IMR-90 (cell line): ENCODE measurements around the gene KLHL12. TPM values are rescaled to one million over a fixed set of nuclear protein-coding genes. Genes with fewer than 3 reads are reported as not detected.
A peak's percentile ranks its signal among the peaks of the same experiment; 100 is the strongest.

Source experiments
- ATAC-seq: fragments of 200-7000 bp; cut with Tn5 transposase; 2 replicates; pipeline ENCODE4 v1.9.1; 2020; ENCODE audit warnings: low read depth, mild to moderate bottlenecking, moderate library complexity
- BruUV-seq: library from RNA; stranded (reverse); fragments of 400-500 nt; replicated peaks from 2 replicates; lab custom pipeline; 2021; lab: Mats Ljungman, UMichigan
- CTCF ChIA-PET: fragments of 300-600 bp; formaldehyde crosslinking; extraction: SDS; loops from one replicate; lab custom pipeline; 2021; ENCODE audit warnings: antibody characterized with exemption; lab: Yijun Ruan, JAX
- POLR2A ChIA-PET: fragments of 300-600 bp; sonication (Branson Sonifier 250); formaldehyde crosslinking; loops from one replicate; lab custom pipeline; 2022; ENCODE audit warnings: antibody characterized with exemption; ENCODE audit not compliant: unreplicated experiment; lab: Charles Lee
- DNase-seq: peaks from one replicate; pipeline ENCODE4 v3.0.0; 2013
- H2AFZ ChIP-seq: replicated peaks from 2 replicates; pipeline ENCODE3; 2013; ENCODE audit warnings: low read length, mild to moderate bottlenecking; ENCODE audit not compliant: poor library complexity
- H2AK5ac ChIP-seq: 2 replicates; pipeline ENCODE4 v1.6.1; 2013; ENCODE audit warnings: low read depth, low read length, inconsistent platforms
- H2AK9ac ChIP-seq: replicated peaks from 2 replicates; pipeline ENCODE3; 2013; ENCODE audit warnings: mild to moderate bottlenecking, low read depth, low read length, moderate library complexity; ENCODE audit not compliant: poor library complexity
- H2BK120ac ChIP-seq: 2 replicates; pipeline ENCODE4 v1.6.1; 2013; ENCODE audit warnings: low read depth, low read length, inconsistent platforms
- H2BK15ac ChIP-seq: 3 replicates; pipeline ENCODE4 v1.6.1; 2013; ENCODE audit warnings: low read depth, low read length, inconsistent platforms
- H2BK20ac ChIP-seq: 2 replicates; pipeline ENCODE4 v1.6.1; 2013; ENCODE audit warnings: low read depth, mild to moderate bottlenecking, inconsistent platforms, low read length, moderate library complexity
- H2BK5ac ChIP-seq: 2 replicates; pipeline ENCODE4 v1.6.1; 2013; ENCODE audit warnings: mild to moderate bottlenecking, low read depth, low read length, inconsistent platforms; ENCODE audit not compliant: poor library complexity, severe bottlenecking
- H3K14ac ChIP-seq: replicated peaks from 2 replicates; pipeline ENCODE4 v1.6.1; 2013; ENCODE audit warnings: low read depth, low read length, inconsistent platforms
- H3K18ac ChIP-seq: 2 replicates; pipeline ENCODE4 v1.6.1; 2013; ENCODE audit warnings: low read depth, low read length, control low read depth
- H3K23ac ChIP-seq: 2 replicates; pipeline ENCODE4 v1.6.1; 2013; ENCODE audit warnings: low read depth, low read length, inconsistent platforms
- H3K27ac ChIP-seq: 2 replicates; pipeline ENCODE4 v1.5.1; 2013; ENCODE audit warnings: mild to moderate bottlenecking, control low read depth, low read length; ENCODE audit not compliant: insufficient read depth
- H3K27me3 ChIP-seq: 2 replicates; pipeline ENCODE4 v1.6.1; 2013; ENCODE audit warnings: low read length; ENCODE audit not compliant: control insufficient read depth, insufficient read depth
- H3K36me3 ChIP-seq: 2 replicates; pipeline ENCODE4 v1.6.1; 2013; ENCODE audit warnings: low read length, mixed read lengths; ENCODE audit not compliant: control insufficient read depth, insufficient read depth
- H3K4ac ChIP-seq: 2 replicates; pipeline ENCODE4 v1.6.1; 2013; ENCODE audit warnings: low read depth, low read length, inconsistent platforms
- H3K4me1 ChIP-seq: 2 replicates; pipeline ENCODE4 v1.6.1; 2013; ENCODE audit warnings: low read length, mixed read lengths; ENCODE audit not compliant: control insufficient read depth, insufficient read depth
- H3K4me2 ChIP-seq: 2 replicates; pipeline ENCODE4 v1.6.1; 2013; ENCODE audit warnings: low read depth, mild to moderate bottlenecking, control low read depth, low read length, moderate library complexity
- H3K4me3 ChIP-seq: 2 replicates; pipeline ENCODE4 v1.5.1; 2013; ENCODE audit warnings: low read depth, mild to moderate bottlenecking, control low read depth, low read length, moderate library complexity; ENCODE audit not compliant: insufficient read depth
- H3K56ac ChIP-seq: 2 replicates; pipeline ENCODE4 v1.6.1; 2013; ENCODE audit warnings: low read length, inconsistent platforms; ENCODE audit not compliant: insufficient read depth; ENCODE audit errors: extremely low read depth
- H3K79me1 ChIP-seq, 2 experiments: 2 replicates each; pipeline ENCODE4 v1.6.1; 2013; ENCODE audit warnings: low read length in 2 of 2, inconsistent platforms in 1 of 2, low read depth in 1 of 2
- H3K9ac ChIP-seq: 2 replicates; pipeline ENCODE4 v1.6.1; 2013; ENCODE audit warnings: low read depth, low read length, control low read depth
- H3K9me1 ChIP-seq: 2 replicates; pipeline ENCODE4 v1.6.1; 2013; ENCODE audit warnings: low read length, inconsistent platforms; ENCODE audit not compliant: insufficient read depth
- H3K9me3 ChIP-seq: 2 replicates; pipeline ENCODE4 v1.6.1; 2013; ENCODE audit warnings: low read length; ENCODE audit not compliant: control insufficient read depth, insufficient read depth
- H4K20me1 ChIP-seq: 2 replicates; pipeline ENCODE4 v1.6.1; 2013; ENCODE audit warnings: low read length, inconsistent platforms; ENCODE audit not compliant: insufficient read depth
- H4K5ac ChIP-seq: 2 replicates; pipeline ENCODE4 v1.6.1; 2013; ENCODE audit warnings: mild to moderate bottlenecking, low read depth, low read length, control low read depth
- H4K8ac ChIP-seq, 2 experiments: 2 replicates each; pipeline ENCODE4 v1.6.1; 2013; ENCODE audit warnings: low read depth in 2 of 2, low read length in 2 of 2, control low read depth in 1 of 2, inconsistent platforms in 1 of 2
- H4K91ac ChIP-seq: 2 replicates; pipeline ENCODE4 v1.6.1; 2013; ENCODE audit warnings: low read depth, low read length, inconsistent platforms; ENCODE audit not compliant: insufficient read depth
- RCOR1 ChIP-seq: IDR thresholded peaks from 2 replicates; pipeline ENCODE4 v1.6.1; 2012; ENCODE audit warnings: mild to moderate bottlenecking, low read length, improper control_type of control experiment; ENCODE audit not compliant: insufficient replicate concordance
- WGBS, 2 experiments: methylation state at CpG; one replicate each; pipeline versions ENCODE4 v1.1.5 to v1.1.7; 2013; ENCODE audit warnings: missing lambda C conversion rate in 2 of 2; ENCODE audit not compliant: insufficient read length in 1 of 2; ENCODE audit errors: extremely low coverage in 2 of 2; 5-methylcytosine and 5-hydroxymethylcytosine counted together
- dilution Hi-C: fragments of 300-500 bp; cut with HindIII; formaldehyde crosslinking; loops from one replicate; pipeline ENCODE4 v1.14.3; 2018; ENCODE audit warnings: low sequenced_read_pairs; ENCODE audit not compliant: unreplicated experiment
- in situ Hi-C: fragments of 300-500 bp; cut with MboI; formaldehyde crosslinking; loops from 3 replicates; pipeline ENCODE4 v1.14.3; 2019; ENCODE audit warnings: low sequenced_read_pairs, inconsistent platforms, mixed read lengths
- intact Hi-C: fragments of 100-400 bp; cut with micrococcal nuclease; formaldehyde crosslinking; loops from 2 replicates; pipeline ENCODE4 v1.10.0; 2022
- polyA plus RNA-seq, 3 experiments: library from polyadenylated mRNA; depleted of rRNA; stranded (reverse); fragments of >200 nt; gene quantifications; 2 replicates each; pipeline ENCODE4 v1.2.3, GENCODE V29; 2012; ENCODE audit warnings: low replicate concordance in 1 of 3
- total RNA-seq: library from RNA; depleted of rRNA; stranded (reverse); fragments of >200 nt; gene quantifications from 2 replicates; pipeline ENCODE4 v1.2.3, GENCODE V29; 2012
- TF ChIP-seq, protein P1 (sequence below): fragments of 150-350 bp; IDR thresholded peaks from 2 replicates; pipeline ENCODE4 v1.6.1; 2017; ENCODE audit warnings: mild to moderate bottlenecking, antibody characterized with exemption, low read length, low read depth

KLHL12 gene
- total and polyA plus RNA-seq, 2 of the 4 experiments (the other 2 are of a cell fraction) = 17.2 to 38.4 TPM

DNA sequence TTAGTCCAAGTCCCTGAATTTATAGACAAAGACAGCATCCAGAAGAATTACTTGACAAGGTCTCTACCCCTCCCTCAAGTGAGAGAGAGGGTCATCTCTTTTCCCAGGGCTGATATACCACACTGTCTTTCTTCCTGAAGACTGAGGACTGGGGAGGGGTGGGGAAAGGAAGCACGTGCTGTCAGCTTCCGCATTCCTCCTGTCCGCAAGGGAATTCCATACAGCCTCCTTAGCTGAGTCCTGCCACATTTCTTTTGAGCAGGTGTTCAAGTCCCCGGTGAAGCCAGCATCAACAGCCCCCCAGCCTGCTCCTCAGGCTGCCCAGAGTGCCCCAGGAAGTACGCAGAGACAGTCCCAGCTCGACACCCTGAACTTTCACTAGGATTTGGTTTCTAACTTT lies 82.1 kb downstream of the KLHL12 start:
- Histone ChIP-seq H2BK15ac (no peak overlapping the region), H4K91ac (no peak overlapping the region), H2AFZ (peak overlapping the region; percentile 41), H3K18ac (no peak overlapping the region), H3K4me2 (no peak overlapping the region), H2AK9ac (no peak overlapping the region), H2BK120ac (no peak overlapping the region), H3K9ac (no peak overlapping the region), H3K27me3 (peaks cover 16% of the 10 kb centered on the region), H2BK5ac (no peak overlapping the region), H3K79me1 (no peaks in the 10 kb centered on the region), H3K9me1 (no peaks in the 10 kb centered on the region), H4K8ac (peak overlapping the region in 1 of 2 experiments; percentile 21; a peak in 1 of 4 replicates), H4K20me1 (no peaks in the 10 kb centered on the region), H2AK5ac (no peak overlapping the region), H3K4me3 (no peak overlapping the region), H3K9me3 (no peaks in the 10 kb centered on the region), H3K27ac (no peak overlapping the region), H2BK20ac (no peak overlapping the region), H3K4me1 (no peaks in the 10 kb centered on the region), H3K56ac (no peak overlapping the region), H3K4ac (no peak overlapping the region), H3K14ac (no peak overlapping the region), H3K23ac (no peak overlapping the region), H3K36me3 (no peaks in the 10 kb centered on the region), H4K5ac (no peak overlapping the region)
- peak; percentile 15 for DNase-seq
- TF ChIP-seq, protein P1, sequence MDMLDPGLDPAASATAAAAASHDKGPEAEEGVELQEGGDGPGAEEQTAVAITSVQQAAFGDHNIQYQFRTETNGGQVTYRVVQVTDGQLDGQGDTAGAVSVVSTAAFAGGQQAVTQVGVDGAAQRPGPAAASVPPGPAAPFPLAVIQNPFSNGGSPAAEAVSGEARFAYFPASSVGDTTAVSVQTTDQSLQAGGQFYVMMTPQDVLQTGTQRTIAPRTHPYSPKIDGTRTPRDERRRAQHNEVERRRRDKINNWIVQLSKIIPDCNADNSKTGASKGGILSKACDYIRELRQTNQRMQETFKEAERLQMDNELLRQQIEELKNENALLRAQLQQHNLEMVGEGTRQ = 0 out of 2 replicates have a peak, but pooled peaks have one; percentile 11
- no peak for TF ChIP-seq RCOR1
- CTCF ChIA-PET = no interaction called here
- dilution Hi-C loops (no loop called here), in situ Hi-C loops (no loop called here), intact Hi-C loops (no loop called here)
- no peak for ATAC-seq
- WGBS, 2 experiments = no CpG with 5 or more reads among the region's 6 CpGs
- no TSS peak for BruUV-seq
- POLR2A ChIA-PET = no interaction called here
